ENCODE measurements around the gene TSNAX.
"Not testable (repeated sequence)": the region's sequence is repeated elsewhere in the genome, so short reads cannot be mapped to it uniquely, and the experiment has no call there.

The TSNAX gene

DNA sequence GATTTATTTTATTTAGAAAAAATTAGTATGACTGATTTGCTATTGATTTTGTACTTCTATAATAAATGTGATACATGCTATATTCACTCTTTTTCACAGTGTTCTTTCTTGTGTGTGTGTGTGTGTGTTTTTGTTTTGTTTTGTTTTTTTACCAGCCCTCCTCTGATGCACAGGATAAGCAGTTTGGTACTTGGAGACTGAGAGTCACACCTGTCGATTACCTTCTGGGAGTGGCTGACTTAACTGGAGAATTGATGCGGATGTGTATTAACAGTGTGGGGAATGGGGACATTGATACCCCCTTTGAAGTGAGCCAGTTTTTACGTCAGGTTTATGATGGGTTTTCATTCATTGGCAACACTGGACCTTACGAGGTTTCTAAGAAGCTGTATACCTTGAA, 35.9 kb downstream of the TSNAX start:
- Histone ChIP-seq H3K27ac (ENCODE audit: low read depth, low read length) (no peak overlapping the region), H3K27me3 (ENCODE audit: control insufficient read depth, insufficient read depth, low read length) (no peaks in the 10 kb centered on the region), H3K4me3 (ENCODE audit: low read depth, low read length) (no peak overlapping the region), H3K9me3 (ENCODE audit: control insufficient read depth, insufficient read depth, low read length) (no peaks in the 10 kb centered on the region), H3K4me1 (ENCODE audit: control insufficient read depth, insufficient read depth, low read length) (no peaks in the 10 kb centered on the region), H3K36me3 (ENCODE audit: control insufficient read depth, insufficient read depth, low read length) (peaks cover 34% of the 10 kb centered on the region), H3K9ac (ENCODE audit: low read depth, low read length) (no peak overlapping the region)

DNA sequence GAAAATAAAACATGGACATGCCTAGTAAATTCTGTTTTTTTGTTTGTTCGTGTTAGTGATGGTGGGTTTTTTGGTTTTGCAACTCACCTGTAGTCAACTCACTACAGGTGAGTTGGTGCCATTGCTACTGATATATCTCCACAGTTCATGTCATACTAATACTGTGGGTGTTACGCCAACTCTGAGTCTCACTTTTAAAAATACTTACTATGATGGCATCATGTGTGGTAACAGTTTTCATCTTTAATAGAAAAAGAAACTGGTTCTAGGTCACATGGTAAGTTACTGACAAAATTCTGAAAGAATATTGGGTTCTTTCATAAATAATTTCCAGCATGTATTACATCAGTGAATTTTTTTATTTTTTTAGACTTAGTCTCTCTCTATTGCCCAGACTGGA, 38.0 kb downstream of the TSNAX start:
- Histone ChIP-seq H3K27ac (ENCODE audit: low read depth, low read length) (no peak overlapping the region), H3K36me3 (ENCODE audit: control insufficient read depth, insufficient read depth, low read length) (peaks cover 27% of the 10 kb centered on the region), H3K4me3 (ENCODE audit: low read depth, low read length) (no peak overlapping the region), H3K9me3 (ENCODE audit: control insufficient read depth, insufficient read depth, low read length) (no peaks in the 10 kb centered on the region), H3K27me3 (ENCODE audit: control insufficient read depth, insufficient read depth, low read length) (no peaks in the 10 kb centered on the region), H3K9ac (ENCODE audit: low read depth, low read length) (no peak overlapping the region), H3K4me1 (ENCODE audit: control insufficient read depth, insufficient read depth, low read length) (no peaks in the 10 kb centered on the region)

DNA sequence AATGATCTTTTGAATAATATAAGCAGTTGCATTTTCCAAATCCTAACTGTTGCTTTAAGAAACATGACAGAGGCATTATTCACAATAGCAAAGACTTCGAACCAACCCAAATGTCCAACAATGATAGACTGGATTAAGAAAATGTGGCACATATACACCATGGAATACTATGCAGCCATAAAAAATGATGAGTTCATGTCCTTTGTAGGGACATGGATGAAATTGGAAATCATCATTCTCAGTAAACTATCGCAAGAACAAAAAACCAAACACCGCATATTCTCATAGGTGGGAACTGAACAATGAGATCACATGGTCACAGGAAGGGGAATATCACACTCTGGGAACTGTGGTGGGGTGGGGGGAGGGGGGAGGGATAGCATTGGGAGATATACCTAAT, 41.8 kb downstream of the TSNAX start:
- not testable (repeated sequence) for H3K9me3 ChIP-seq (ENCODE audit: control insufficient read depth, insufficient read depth, low read length); H3K27me3 ChIP-seq (ENCODE audit: control insufficient read depth, insufficient read depth, low read length); H3K27ac ChIP-seq (ENCODE audit: low read depth, low read length); H3K9ac ChIP-seq (ENCODE audit: low read depth, low read length); H3K4me1 ChIP-seq (ENCODE audit: control insufficient read depth, insufficient read depth, low read length); H3K4me3 ChIP-seq (ENCODE audit: low read depth, low read length); H3K36me3 ChIP-seq (ENCODE audit: control insufficient read depth, insufficient read depth, low read length)

DNA sequence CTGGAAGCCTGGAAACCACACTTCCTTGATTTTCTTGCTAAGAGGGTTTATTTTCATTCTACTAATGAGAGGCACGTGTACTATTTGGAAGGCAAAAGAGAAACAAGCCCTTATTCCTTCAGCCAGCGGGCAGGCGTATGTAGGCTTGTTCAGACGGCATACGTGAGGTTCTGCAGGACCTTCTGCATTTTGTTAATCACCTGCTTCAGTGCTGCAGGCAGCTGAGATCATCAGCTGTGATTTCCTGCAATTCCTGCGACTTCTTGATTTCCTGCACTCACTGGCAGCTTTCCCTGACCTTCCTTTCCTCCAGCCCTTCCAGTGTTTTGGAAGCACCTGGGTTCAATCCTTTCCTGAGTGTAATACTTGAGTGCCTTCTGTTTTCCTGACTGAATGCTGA, 43.4 kb downstream of the TSNAX start:
- no peaks in the 10 kb centered on the region for H3K4me1 ChIP-seq (ENCODE audit: control insufficient read depth, insufficient read depth, low read length)
- H3K9me3 ChIP-seq (ENCODE audit: control insufficient read depth, insufficient read depth, low read length) = no peaks in the 10 kb centered on the region
- no peak overlapping the region for H3K9ac ChIP-seq (ENCODE audit: low read depth, low read length)
- H3K36me3 ChIP-seq (ENCODE audit: control insufficient read depth, insufficient read depth, low read length) = no peaks in the 10 kb centered on the region
- H3K27ac ChIP-seq (ENCODE audit: low read depth, low read length) = no peak overlapping the region
- no peak overlapping the region for H3K4me3 ChIP-seq (ENCODE audit: low read depth, low read length)
- H3K27me3 ChIP-seq (ENCODE audit: control insufficient read depth, insufficient read depth, low read length) = no peaks in the 10 kb centered on the region

DNA sequence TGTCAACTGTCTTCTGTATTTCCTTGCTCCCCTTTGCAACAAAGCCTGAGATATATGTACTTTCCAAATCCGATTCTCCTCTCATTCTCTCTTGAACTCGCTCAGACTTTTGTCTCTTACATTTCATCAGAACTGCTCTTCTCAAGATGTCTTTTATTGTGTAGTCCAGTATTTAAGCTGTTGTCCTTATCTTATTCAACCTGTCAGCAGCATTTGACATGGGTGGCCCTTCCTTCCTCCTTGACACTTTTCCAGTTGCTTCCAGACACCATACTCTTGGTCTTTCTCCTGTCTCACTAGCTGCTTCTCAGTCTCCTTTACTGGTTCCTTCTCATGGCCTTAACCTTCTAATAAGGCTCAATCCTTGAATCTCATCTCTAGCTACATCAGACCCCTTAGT, 47.0 kb downstream of the TSNAX start:
- Histone ChIP-seq H3K4me3 (ENCODE audit: low read depth, low read length) (no peak overlapping the region), H3K4me1 (ENCODE audit: control insufficient read depth, insufficient read depth, low read length) (no peaks in the 10 kb centered on the region), H3K36me3 (ENCODE audit: control insufficient read depth, insufficient read depth, low read length) (no peaks in the 10 kb centered on the region), H3K9me3 (ENCODE audit: control insufficient read depth, insufficient read depth, low read length) (no peaks in the 10 kb centered on the region), H3K27ac (ENCODE audit: low read depth, low read length) (no peak overlapping the region), H3K9ac (ENCODE audit: low read depth, low read length) (no peak overlapping the region), H3K27me3 (ENCODE audit: control insufficient read depth, insufficient read depth, low read length) (no peaks in the 10 kb centered on the region)

DNA sequence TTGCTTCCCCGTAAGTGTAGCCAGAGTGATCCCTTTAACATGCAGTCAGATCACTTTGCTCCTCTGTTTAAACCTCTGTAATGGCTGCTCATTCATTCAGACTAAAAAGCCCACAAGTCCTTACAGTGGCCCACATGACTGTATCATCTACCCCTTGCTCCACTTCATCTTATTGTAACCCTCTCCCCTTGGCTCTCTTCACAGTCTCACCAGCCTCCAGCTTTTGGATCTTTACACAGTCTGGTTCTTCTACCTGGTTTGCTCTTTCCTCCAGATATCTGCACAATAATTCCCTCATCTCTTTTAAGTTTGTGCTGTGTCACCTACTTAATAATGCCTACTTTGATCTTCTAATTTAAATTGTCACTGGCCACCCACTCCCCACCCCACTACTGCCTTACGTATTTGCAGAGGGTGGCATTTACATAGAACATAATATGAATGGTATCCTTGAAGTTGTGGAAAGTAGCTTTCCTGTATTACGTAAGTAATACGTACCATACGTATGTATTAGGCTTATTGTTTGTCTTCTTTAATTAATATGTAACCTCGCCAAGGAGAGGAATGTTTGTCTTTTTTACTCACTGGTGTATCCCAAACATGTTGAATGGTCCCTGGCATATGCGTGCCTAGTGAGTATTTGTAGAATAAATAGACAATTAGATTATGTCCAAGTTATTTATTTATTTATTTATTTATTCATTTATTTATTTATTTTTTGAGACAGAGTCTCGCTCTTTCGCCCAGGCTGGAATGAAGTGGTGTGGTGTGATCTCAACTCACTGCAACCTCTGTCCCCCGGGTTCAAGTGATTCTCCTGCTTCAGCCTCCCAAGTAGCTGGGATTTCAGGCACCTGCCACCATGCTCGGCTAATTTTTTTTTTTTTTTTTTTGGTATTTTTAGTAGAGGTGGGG, 48.6 kb downstream of the TSNAX start:
- Histone ChIP-seq H3K4me3 (ENCODE audit: low read depth, low read length) (no peak overlapping the region), H3K27ac (ENCODE audit: low read depth, low read length) (no peak overlapping the region), H3K4me1 (ENCODE audit: control insufficient read depth, insufficient read depth, low read length) (no peaks in the 10 kb centered on the region), H3K9ac (ENCODE audit: low read depth, low read length) (no peak overlapping the region), H3K9me3 (ENCODE audit: control insufficient read depth, insufficient read depth, low read length) (no peaks in the 10 kb centered on the region), H3K36me3 (ENCODE audit: control insufficient read depth, insufficient read depth, low read length) (no peaks in the 10 kb centered on the region), H3K27me3 (ENCODE audit: control insufficient read depth, insufficient read depth, low read length) (no peaks in the 10 kb centered on the region)

DNA sequence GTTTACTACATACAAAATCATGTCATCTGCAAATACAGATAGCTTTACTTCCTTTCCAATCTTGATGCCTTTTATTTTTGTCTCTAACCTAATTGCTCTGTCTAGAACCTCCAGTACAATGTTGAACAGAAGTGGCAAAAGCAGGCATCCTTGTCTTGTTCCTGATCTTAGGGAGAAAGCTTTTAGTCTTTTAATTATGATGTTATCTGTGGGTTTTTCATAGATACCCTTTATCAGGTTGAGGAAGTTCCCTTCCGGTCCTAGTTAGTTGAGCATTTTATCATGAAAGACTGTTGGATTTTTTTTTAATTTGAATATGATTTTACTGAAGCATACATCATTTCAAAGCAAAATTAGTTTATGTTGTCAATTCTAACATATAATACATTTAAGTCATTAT, 52.4 kb downstream of the TSNAX start:
- Histone ChIP-seq H3K27ac (ENCODE audit: low read depth, low read length) (no peak overlapping the region), H3K4me3 (ENCODE audit: low read depth, low read length) (no peak overlapping the region), H3K9me3 (ENCODE audit: control insufficient read depth, insufficient read depth, low read length) (no peaks in the 10 kb centered on the region), H3K27me3 (ENCODE audit: control insufficient read depth, insufficient read depth, low read length) (no peaks in the 10 kb centered on the region), H3K9ac (ENCODE audit: low read depth, low read length) (no peak overlapping the region), H3K4me1 (ENCODE audit: control insufficient read depth, insufficient read depth, low read length) (no peaks in the 10 kb centered on the region), H3K36me3 (ENCODE audit: control insufficient read depth, insufficient read depth, low read length) (no peaks in the 10 kb centered on the region)

DNA sequence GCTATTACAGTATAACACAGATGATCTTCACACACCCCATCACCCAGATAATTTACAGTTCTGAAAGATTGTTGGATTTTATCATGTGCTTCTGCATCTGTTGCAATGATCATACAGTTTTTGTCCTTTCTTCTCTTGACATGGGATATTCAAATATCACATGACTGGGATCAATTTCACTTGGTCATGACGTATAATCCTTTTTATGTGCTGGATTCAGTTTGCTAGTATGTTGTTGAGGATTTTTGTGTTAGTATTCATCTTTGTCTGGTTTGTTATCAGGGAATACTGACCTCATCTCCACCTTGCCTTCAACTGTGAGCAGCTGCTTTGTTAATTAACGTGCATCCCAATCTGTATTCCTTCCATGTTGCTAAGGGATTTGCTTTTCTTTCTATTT, 53.4 kb downstream of the TSNAX start:
- no peak overlapping the region for H3K4me3 ChIP-seq (ENCODE audit: low read depth, low read length)
- H3K9ac ChIP-seq (ENCODE audit: low read depth, low read length) = no peak overlapping the region
- no peak overlapping the region for H3K27ac ChIP-seq (ENCODE audit: low read depth, low read length)
- H3K9me3 ChIP-seq (ENCODE audit: control insufficient read depth, insufficient read depth, low read length) = no peaks in the 10 kb centered on the region
- no peaks in the 10 kb centered on the region for H3K4me1 ChIP-seq (ENCODE audit: control insufficient read depth, insufficient read depth, low read length)
- no peaks in the 10 kb centered on the region for H3K36me3 ChIP-seq (ENCODE audit: control insufficient read depth, insufficient read depth, low read length)
- H3K27me3 ChIP-seq (ENCODE audit: control insufficient read depth, insufficient read depth, low read length) = no peaks in the 10 kb centered on the region

DNA sequence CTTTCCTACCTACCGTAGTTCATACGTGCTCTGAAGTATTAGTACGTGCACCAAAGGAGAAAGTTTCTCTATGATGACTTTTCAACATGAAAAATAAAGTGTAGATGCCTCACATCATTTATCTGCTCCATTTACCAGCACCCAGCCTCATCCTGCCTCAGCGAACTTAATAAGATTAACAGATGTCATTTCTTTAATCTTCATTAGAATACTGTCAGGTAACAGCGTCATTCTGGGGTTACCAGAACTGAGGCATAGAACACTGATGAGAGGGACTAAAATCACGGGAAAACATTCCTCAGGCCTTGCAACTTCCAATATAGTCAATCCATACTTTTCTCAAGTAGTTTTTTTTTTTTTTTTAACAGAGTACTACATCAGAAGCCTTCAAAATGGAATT, 54.9 kb downstream of the TSNAX start:
- Histone ChIP-seq H3K9ac (ENCODE audit: low read depth, low read length) (no peak overlapping the region), H3K4me3 (ENCODE audit: low read depth, low read length) (no peak overlapping the region), H3K9me3 (ENCODE audit: control insufficient read depth, insufficient read depth, low read length) (no peaks in the 10 kb centered on the region), H3K36me3 (ENCODE audit: control insufficient read depth, insufficient read depth, low read length) (no peaks in the 10 kb centered on the region), H3K27ac (ENCODE audit: low read depth, low read length) (no peak overlapping the region), H3K27me3 (ENCODE audit: control insufficient read depth, insufficient read depth, low read length) (no peaks in the 10 kb centered on the region), H3K4me1 (ENCODE audit: control insufficient read depth, insufficient read depth, low read length) (no peaks in the 10 kb centered on the region)

DNA sequence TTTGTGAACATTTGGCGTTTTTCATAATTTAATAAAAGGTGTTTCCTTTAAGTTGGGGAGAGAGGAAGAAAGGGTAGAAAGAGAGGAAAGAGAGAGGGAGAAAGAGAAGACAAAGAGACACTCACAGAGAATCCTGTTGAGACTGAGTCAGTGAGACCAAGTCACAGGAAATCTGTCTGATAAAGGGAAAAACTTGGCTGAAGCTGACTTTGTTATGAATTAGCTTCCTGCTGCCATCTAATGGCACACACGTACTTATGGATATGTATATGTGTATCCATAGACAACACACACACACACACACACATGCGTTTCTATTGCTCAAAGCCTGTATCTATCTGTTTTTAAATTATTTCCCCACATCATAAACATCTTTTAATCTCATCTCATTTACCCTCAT, 55.6 kb downstream of the TSNAX start:
- Histone ChIP-seq H3K4me3 (ENCODE audit: low read depth, low read length) (no peak overlapping the region), H3K9ac (ENCODE audit: low read depth, low read length) (no peak overlapping the region), H3K4me1 (ENCODE audit: control insufficient read depth, insufficient read depth, low read length) (no peaks in the 10 kb centered on the region), H3K27me3 (ENCODE audit: control insufficient read depth, insufficient read depth, low read length) (no peaks in the 10 kb centered on the region), H3K36me3 (ENCODE audit: control insufficient read depth, insufficient read depth, low read length) (no peaks in the 10 kb centered on the region), H3K9me3 (ENCODE audit: control insufficient read depth, insufficient read depth, low read length) (no peaks in the 10 kb centered on the region), H3K27ac (ENCODE audit: low read depth, low read length) (no peak overlapping the region)

DNA sequence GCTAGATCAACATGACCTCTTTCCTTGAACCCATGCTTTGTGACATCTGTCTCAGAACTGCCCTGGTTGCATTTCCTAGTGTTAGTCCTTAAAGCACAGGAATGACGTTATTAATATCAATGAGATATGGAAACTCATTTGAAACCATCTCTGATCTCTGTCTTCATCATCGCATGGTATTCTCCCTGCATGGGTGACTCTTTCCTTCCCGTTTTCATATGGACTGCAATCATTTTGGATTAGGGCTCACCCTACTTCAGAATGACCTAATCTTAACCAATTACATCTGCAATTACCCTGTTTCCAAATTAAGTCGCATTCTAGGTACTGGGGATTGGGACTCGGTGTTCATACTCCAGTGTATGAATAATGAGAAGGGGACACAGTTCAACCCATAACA, 56.5 kb downstream of the TSNAX start:
- Histone ChIP-seq H3K36me3 (ENCODE audit: control insufficient read depth, insufficient read depth, low read length) (no peaks in the 10 kb centered on the region), H3K4me1 (ENCODE audit: control insufficient read depth, insufficient read depth, low read length) (no peaks in the 10 kb centered on the region), H3K9me3 (ENCODE audit: control insufficient read depth, insufficient read depth, low read length) (no peaks in the 10 kb centered on the region), H3K27me3 (ENCODE audit: control insufficient read depth, insufficient read depth, low read length) (no peaks in the 10 kb centered on the region), H3K9ac (ENCODE audit: low read depth, low read length) (no peak overlapping the region), H3K27ac (ENCODE audit: low read depth, low read length) (no peak overlapping the region), H3K4me3 (ENCODE audit: low read depth, low read length) (no peak overlapping the region)
